OCI-LY3 (cell line): Measurements from ENCODE around the gene BLOC1S4.

Experiments used
- CTCF ChIP-seq: fragments of 200-600, 300-600 bp; sonication (generic); IDR thresholded peaks from 2 replicates; pipeline ENCODE4 v1.5.1; 2014; ENCODE audit warnings: antibody characterized with exemption, low read length, low read depth
- EZH2phosphoT487 ChIP-seq: fragments of 200-600 bp; shearing (Covaris generic); IDR thresholded peaks from 2 replicates; pipeline ENCODE4 v1.6.1; 2018; ENCODE audit warnings: antibody characterized with exemption, mixed run types, low read depth

GRCh38 chr4:6680372-6681034, 35.5 kb upstream of the BLOC1S4 start:
- TF ChIP-seq CTCF (no peak), EZH2phosphoT487 (no peak)
